HCT116 (cell line): ENCODE measurements around the gene HADH.

ENCODE experiments used
- CTCF ChIP-seq, 3 experiments: fragments of 200-600 bp in 1 of 3; sonication (generic) in 1 of 3; IDR thresholded peaks in 2 of 3; conservative IDR thresholded peaks in 1 of 3; 2 replicates each; pipeline ENCODE4 v1.5.1; 2012 to 2017; ENCODE audit warnings: low read depth in 2 of 3, low read length in 2 of 3, antibody characterized with exemption in 1 of 3, borderline replicate concordance in 1 of 3, control low read depth in 1 of 3, mild to moderate bottlenecking in 1 of 3, mixed read lengths in 1 of 3, mixed run types in 1 of 3, moderate library complexity in 1 of 3; ENCODE audit not compliant: insufficient read depth in 1 of 3
- EZH2 ChIP-seq: fragments of 200-600 bp; sonication (generic); IDR thresholded peaks from 2 replicates; pipeline ENCODE4 v1.6.1; 2017; ENCODE audit warnings: antibody characterized with exemption, mixed run types
- TF ChIP-seq, protein P1 (sequence below): IDR thresholded peaks from 2 replicates; pipeline ENCODE4 v1.6.1; 2012

GRCh38 chr4:108003982-108004515 lies 14.4 kb downstream of the HADH start:
- no peak for TF ChIP-seq CTCF (IDR thresholded peaks at IDR 0.05 in 2 of 3, conservative IDR thresholded peaks at IDR 0.05 in 1 of 3; ENCODE audit: borderline replicate concordance in 1 of 3, insufficient read depth in 1 of 3, low read depth in 2 of 3, low read length in 2 of 3)
- no peak for TF ChIP-seq EZH2
- TF ChIP-seq, protein P1, sequence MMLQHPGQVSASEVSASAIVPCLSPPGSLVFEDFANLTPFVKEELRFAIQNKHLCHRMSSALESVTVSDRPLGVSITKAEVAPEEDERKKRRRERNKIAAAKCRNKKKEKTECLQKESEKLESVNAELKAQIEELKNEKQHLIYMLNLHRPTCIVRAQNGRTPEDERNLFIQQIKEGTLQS = no peak
